Osteoblast (primary cell): ENCODE measurements around the gene IER3. TPM values are rescaled to one million over a fixed set of nuclear protein-coding genes. Genes with fewer than 3 reads are reported as not detected.
A peak's percentile ranks its signal among the peaks of the same experiment; 100 is the strongest.

ENCODE experiments used
- DNase-seq: peaks from one replicate; pipeline ENCODE4 v3.0.0; 2011; ENCODE audit warnings: low spot score, mixed read lengths; ENCODE audit not compliant: insufficient read length; ENCODE audit errors: missing footprints
- H2AFZ ChIP-seq: 2 replicates; pipeline ENCODE4 v1.6.0; 2011; ENCODE audit warnings: mild to moderate bottlenecking, low read length
- H3K27ac ChIP-seq: 2 replicates; pipeline ENCODE4 v1.5.1; 2011; ENCODE audit warnings: mild to moderate bottlenecking, low read depth, low read length, moderate library complexity
- H3K27me3 ChIP-seq: 2 replicates; pipeline ENCODE4 v1.6.0; 2012; ENCODE audit warnings: mild to moderate bottlenecking, control low read depth, inconsistent platforms, low read length, moderate library complexity; ENCODE audit not compliant: insufficient read depth
- H3K36me3 ChIP-seq: 2 replicates; pipeline ENCODE4 v1.5.1; 2011; ENCODE audit warnings: mild to moderate bottlenecking, low read length, control low read depth, moderate library complexity; ENCODE audit not compliant: insufficient read depth
- H3K4me1 ChIP-seq: 2 replicates; pipeline ENCODE4 v1.5.1; 2011; ENCODE audit warnings: mild to moderate bottlenecking, low read length, control low read depth, moderate library complexity; ENCODE audit not compliant: insufficient read depth
- H3K4me2 ChIP-seq: 2 replicates; pipeline ENCODE4 v1.6.0; 2011; ENCODE audit warnings: mild to moderate bottlenecking, low read length; ENCODE audit not compliant: insufficient read depth
- H3K4me3 ChIP-seq: fragments of 200-600 bp; sonication (generic); 3 replicates; pipeline ENCODE4 v1.5.1; 2012; ENCODE audit warnings: mild to moderate bottlenecking, low read length, inconsistent platforms; ENCODE audit not compliant: insufficient read depth
- H3K79me2 ChIP-seq: 2 replicates; pipeline ENCODE4 v1.6.0; 2012; ENCODE audit warnings: mild to moderate bottlenecking, low read length, control low read depth, inconsistent platforms; ENCODE audit not compliant: insufficient read depth
- H3K9me3 ChIP-seq: 2 replicates; pipeline ENCODE4 v1.5.1; 2011; ENCODE audit warnings: low read depth, low read length, control low read depth
- H4K20me1 ChIP-seq: 2 replicates; pipeline ENCODE4 v1.6.0; 2012; ENCODE audit warnings: mild to moderate bottlenecking, low read length, control low read depth; ENCODE audit not compliant: insufficient read depth
- total RNA-seq: library from RNA; depleted of rRNA; stranded (reverse); fragments of >200 nt; gene quantifications from 2 replicates; pipeline ENCODE4 v1.2.3, GENCODE V29; 2012
- TF ChIP-seq, protein P1 (sequence below): IDR thresholded peaks from 2 replicates; pipeline ENCODE4 v1.5.1; 2011; ENCODE audit warnings: mild to moderate bottlenecking, low read depth, low read length, moderate library complexity; ENCODE audit errors: extremely low read depth

IER3 gene
- total RNA-seq, 1 donor = 54.6 TPM

DNA sequence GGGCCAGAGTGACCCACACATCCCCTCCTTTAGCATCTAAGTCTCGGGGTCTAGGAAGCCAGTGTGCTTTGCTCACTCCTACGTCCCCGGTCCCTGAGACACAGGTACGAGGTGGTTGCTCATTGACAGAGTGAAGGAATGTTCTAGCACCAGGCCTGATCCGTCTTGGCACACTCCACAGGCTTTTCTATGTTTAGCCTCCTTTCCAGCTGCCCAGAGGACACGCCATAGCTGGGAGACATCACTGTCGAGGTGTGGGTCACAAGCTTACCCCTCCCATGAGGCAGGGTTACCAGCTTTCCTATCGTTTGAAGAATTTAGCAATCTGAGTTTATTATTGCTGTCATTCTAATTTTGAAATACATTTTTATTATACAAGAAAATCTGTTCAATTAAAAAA lies 30.4 kb upstream of the IER3 start:
- peaks cover 26% of the 10 kb centered on the region for H3K4me1 ChIP-seq
- H2AFZ ChIP-seq = peak overlapping the region; percentile 13
- no peaks in the 10 kb centered on the region for H3K79me2 ChIP-seq

DNA sequence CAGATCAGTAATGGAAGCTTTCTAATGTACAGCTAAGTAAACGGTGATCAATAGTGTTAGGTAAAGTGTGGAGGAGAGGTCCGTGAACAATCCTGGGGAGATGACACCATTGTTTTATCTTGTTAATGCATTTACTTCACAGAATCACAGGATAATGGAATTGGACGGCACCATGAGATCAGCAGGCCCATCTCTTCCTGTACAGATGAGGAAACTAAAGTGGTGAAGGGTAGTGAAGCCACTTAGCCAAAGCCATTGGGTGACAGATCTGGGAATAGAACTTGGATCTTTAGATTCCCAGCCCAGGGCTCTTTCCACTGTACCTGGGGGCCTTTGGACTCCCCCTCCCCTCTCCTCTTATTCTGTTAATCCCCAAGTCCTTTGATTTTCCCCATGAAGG lies 26.2 kb upstream of the IER3 start:
- Histone ChIP-seq H3K4me1 (peaks cover 26% of the 10 kb centered on the region), H3K36me3 (no peaks in the 10 kb centered on the region), H3K4me3 (no peak overlapping the region), H4K20me1 (no peaks in the 10 kb centered on the region), H3K9me3 (no peaks in the 10 kb centered on the region), H3K27me3 (no peaks in the 10 kb centered on the region), H3K27ac (peak overlapping the region; percentile 99), H3K79me2 (no peaks in the 10 kb centered on the region), H3K4me2 (no peak overlapping the region), H2AFZ (peak overlapping the region; percentile 48)
- TF ChIP-seq, protein P1, sequence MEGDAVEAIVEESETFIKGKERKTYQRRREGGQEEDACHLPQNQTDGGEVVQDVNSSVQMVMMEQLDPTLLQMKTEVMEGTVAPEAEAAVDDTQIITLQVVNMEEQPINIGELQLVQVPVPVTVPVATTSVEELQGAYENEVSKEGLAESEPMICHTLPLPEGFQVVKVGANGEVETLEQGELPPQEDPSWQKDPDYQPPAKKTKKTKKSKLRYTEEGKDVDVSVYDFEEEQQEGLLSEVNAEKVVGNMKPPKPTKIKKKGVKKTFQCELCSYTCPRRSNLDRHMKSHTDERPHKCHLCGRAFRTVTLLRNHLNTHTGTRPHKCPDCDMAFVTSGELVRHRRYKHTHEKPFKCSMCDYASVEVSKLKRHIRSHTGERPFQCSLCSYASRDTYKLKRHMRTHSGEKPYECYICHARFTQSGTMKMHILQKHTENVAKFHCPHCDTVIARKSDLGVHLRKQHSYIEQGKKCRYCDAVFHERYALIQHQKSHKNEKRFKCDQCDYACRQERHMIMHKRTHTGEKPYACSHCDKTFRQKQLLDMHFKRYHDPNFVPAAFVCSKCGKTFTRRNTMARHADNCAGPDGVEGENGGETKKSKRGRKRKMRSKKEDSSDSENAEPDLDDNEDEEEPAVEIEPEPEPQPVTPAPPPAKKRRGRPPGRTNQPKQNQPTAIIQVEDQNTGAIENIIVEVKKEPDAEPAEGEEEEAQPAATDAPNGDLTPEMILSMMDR = no peak
- DNase-seq = no peak

More for the DNA sequence above, 30.4 kb upstream of the IER3 start:
- Histone ChIP-seq H3K36me3 (no peaks in the 10 kb centered on the region), H3K4me3 (no peak overlapping the region), H3K27me3 (no peaks in the 10 kb centered on the region), H3K4me2 (no peak overlapping the region), H4K20me1 (no peaks in the 10 kb centered on the region), H3K9me3 (no peaks in the 10 kb centered on the region), H3K27ac (no peak overlapping the region)
- TF ChIP-seq, protein P1 = no peak
- no peak for DNase-seq

DNA sequence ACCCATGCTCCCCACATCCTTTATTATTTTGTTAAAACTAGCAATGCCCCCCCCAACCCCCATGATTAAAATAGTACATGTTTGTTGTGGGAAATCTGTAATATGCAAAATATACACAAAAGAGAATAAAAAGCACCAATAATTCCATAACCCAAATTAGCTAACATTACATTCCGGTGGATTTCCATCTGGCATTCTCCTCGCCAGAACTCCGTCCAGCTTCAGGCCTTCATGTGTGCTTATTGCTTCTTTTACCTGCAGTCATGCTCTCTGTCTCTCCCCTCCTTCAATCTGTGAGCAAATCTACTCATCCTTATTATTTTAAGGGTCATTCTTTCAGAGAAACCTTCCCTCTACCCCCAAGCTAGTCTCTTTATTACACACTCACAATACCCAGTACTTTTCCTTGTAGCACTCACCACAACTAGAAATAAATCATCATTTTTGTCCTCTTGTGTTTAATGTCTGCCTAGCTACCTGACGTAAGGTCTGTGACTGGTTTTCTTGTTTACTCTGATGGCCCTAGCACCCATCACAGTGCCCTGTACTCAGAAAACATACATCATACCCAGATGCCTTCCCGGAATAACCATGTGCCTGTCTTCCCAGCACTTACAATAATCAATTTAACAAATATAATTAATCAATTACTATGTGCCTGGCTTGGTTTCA lies 25.6 kb upstream of the IER3 start:
- Histone ChIP-seq H3K4me2 (peak overlapping the region; percentile 74), H3K27ac (peak overlapping the region; percentile 99), H3K4me3 (no peak overlapping the region), H3K27me3 (no peaks in the 10 kb centered on the region), H4K20me1 (no peaks in the 10 kb centered on the region), H2AFZ (peak overlapping the region; percentile 48), H3K36me3 (no peaks in the 10 kb centered on the region), H3K9me3 (no peaks in the 10 kb centered on the region), H3K4me1 (peaks cover 26% of the 10 kb centered on the region), H3K79me2 (no peaks in the 10 kb centered on the region)
- peak; percentile 69 for DNase-seq
- TF ChIP-seq, protein P1 = no peak

DNA sequence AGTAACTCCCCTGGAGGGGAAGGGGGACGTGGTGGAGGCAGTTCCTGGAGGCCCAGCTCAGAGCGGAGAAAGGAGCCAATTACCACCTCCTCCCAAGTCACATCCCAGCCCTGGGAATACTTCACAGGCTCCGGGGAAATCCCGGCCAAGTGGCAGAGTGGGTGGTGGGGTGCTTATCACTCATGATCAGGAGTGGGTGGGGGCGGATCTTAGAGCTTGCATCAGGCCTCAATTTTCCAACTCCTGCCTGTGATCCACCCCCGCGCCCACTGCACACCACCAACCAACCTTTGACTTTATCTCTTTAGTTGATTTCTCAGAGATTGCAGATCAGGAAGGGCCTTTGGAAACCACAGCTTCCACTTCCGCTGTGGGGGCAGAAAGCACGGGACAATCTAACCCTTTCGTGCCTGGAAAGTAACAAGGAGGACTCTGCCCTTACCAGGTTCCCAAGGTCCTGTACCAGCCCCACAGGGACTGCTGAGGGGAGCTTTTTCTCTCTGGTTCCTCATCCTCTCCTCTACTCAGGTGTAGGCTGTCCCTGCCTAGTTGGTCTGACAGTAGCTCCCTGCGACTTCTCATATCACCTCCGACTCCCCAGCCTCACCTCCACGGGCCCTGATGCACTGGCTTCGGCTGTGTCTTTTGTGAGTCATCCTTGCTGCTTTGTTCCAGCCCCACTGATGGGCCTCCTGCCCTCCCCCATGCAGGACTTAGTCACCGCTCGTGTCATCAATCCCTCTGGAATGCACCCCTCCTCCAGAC lies 24.9 kb upstream of the IER3 start:
- H3K79me2 ChIP-seq = no peaks in the 10 kb centered on the region
- H3K9me3 ChIP-seq = no peaks in the 10 kb centered on the region
- H3K27ac ChIP-seq = peak overlapping the region; percentile 99
- H3K4me2 ChIP-seq = peak overlapping the region; percentile 74
- peak overlapping the region; percentile 39 for H3K4me3 ChIP-seq
- no peaks in the 10 kb centered on the region for H3K36me3 ChIP-seq
- no peak overlapping the region for H2AFZ ChIP-seq
- no peaks in the 10 kb centered on the region for H3K27me3 ChIP-seq
- peaks cover 30% of the 10 kb centered on the region for H3K4me1 ChIP-seq
- H4K20me1 ChIP-seq = no peaks in the 10 kb centered on the region
- DNase-seq = peak; percentile 95
- TF ChIP-seq, protein P1 = no peak
